ENCODE results near the gene PURA. TPM values are rescaled to one million over a fixed set of nuclear protein-coding genes. Genes with fewer than 3 reads are reported as not detected.

Gene PURA
- total and polyA plus RNA-seq, 2 of the 4 experiments (the other 2 are of a cell fraction), result 3.8 to 5.6 TPM

DNA sequence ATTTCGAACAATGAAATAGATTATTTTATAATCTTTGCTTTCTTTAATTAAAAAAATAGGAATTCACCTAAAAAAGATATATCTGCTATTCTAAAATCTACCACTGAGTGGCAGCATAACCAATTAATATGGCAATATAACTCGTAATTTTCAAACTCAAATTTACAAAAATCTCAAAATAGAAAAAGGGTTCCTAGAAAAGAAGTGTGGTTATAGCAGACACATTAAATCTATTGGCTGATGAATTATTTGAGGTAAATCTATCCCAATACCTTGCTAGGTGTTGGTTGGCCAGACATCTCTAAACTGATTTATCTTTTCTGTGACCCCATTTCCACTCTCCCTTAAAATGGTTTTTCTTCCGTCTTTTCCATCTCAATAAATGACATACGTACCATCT is 40.6 kb upstream of the PURA start:
- Histone ChIP-seq H2AK5ac (ENCODE audit: low read depth, low read length) (no peak overlapping the region), H2AK9ac (replicated peaks; ENCODE audit: low read depth, low read length, poor library complexity) (no peak overlapping the region), H2BK120ac (ENCODE audit: low read depth, low read length) (no peak overlapping the region), H4K91ac (ENCODE audit: insufficient read depth, low read depth, low read length) (no peak overlapping the region), H3K4ac (ENCODE audit: low read depth, low read length) (no peak overlapping the region), H2BK20ac (ENCODE audit: low read depth, low read length) (no peak overlapping the region), H2AFZ (replicated peaks; ENCODE audit: low read length, poor library complexity) (no peak overlapping the region), H3K14ac (replicated peaks; ENCODE audit: low read depth, low read length) (no peak overlapping the region), H4K20me1 (ENCODE audit: insufficient read depth, low read length) (no peaks in the 10 kb centered on the region), H3K9ac (ENCODE audit: low read depth, low read length) (no peak overlapping the region), H3K79me1 (ENCODE audit: low read depth in 1 of 2, low read length in 2 of 2) (no peaks in the 10 kb centered on the region), H3K9me1 (ENCODE audit: insufficient read depth, low read length) (no peaks in the 10 kb centered on the region), H2BK15ac (ENCODE audit: low read depth, low read length) (no peak overlapping the region), H3K23ac (ENCODE audit: low read depth, low read length) (no peak overlapping the region), H3K4me2 (ENCODE audit: low read depth, low read length) (no peak overlapping the region), H3K4me1 (ENCODE audit: control insufficient read depth, insufficient read depth, low read length) (no peaks in the 10 kb centered on the region), H4K5ac (ENCODE audit: low read depth, low read length) (no peak overlapping the region), H3K56ac (ENCODE audit: extremely low read depth, insufficient read depth, low read length) (no peak overlapping the region), H3K9me3 (ENCODE audit: control insufficient read depth, insufficient read depth, low read length) (no peaks in the 10 kb centered on the region), H3K4me3 (ENCODE audit: insufficient read depth, low read depth, low read length) (no peak overlapping the region), H4K8ac (ENCODE audit: low read depth in 2 of 2, low read length in 2 of 2) (no peak overlapping the region), H3K27ac (ENCODE audit: insufficient read depth, low read length) (no peak overlapping the region), H3K18ac (ENCODE audit: low read depth, low read length) (no peak overlapping the region), H3K36me3 (ENCODE audit: control insufficient read depth, insufficient read depth, low read length) (no peaks in the 10 kb centered on the region), H3K27me3 (ENCODE audit: control insufficient read depth, insufficient read depth, low read length) (peaks cover 18% of the 10 kb centered on the region), H2BK5ac (ENCODE audit: low read depth, low read length, poor library complexity, severe bottlenecking) (no peak overlapping the region)
- in situ Hi-C loops (cut with MboI; ENCODE audit: low sequenced_read_pairs), result loop anchor here (5.0 kb wide), 1 partner anchor 94 kb away; no protein-coding TSS in a partner anchor
- no TSS peak for BruUV-seq (replicated peaks)
- DNase-seq (peak; percentile 17), ATAC-seq (ENCODE audit: low read depth) (no peak)
- no CpG with 5 or more reads among the region's 4 CpGs for WGBS, 2 experiments (ENCODE audit: extremely low coverage in 2 of 2, insufficient read length in 1 of 2)
- intact Hi-C loops (cut with micrococcal nuclease), result loop anchor here (1.0 to 10.0 kb wide), 2 partner anchors 84 to 282 kb away; no protein-coding TSS in a partner anchor
- ChIA-PET CTCF (interaction anchor here (0.6 to 1.2 kb wide), 8 partner anchors 12 to 278 kb away, joined by 3 to 6 read pairs (median 4); no protein-coding TSS in a partner anchor), POLR2A (ENCODE audit: unreplicated experiment) (no interaction called here)
- dilution Hi-C loops (cut with HindIII; ENCODE audit: low sequenced_read_pairs, unreplicated experiment), result no loop called here
- no peak for TF ChIP-seq CEBPB (IDR thresholded peaks at IDR 0.05; ENCODE audit: low read depth, low read length)
- TF ChIP-seq, protein P1, sequence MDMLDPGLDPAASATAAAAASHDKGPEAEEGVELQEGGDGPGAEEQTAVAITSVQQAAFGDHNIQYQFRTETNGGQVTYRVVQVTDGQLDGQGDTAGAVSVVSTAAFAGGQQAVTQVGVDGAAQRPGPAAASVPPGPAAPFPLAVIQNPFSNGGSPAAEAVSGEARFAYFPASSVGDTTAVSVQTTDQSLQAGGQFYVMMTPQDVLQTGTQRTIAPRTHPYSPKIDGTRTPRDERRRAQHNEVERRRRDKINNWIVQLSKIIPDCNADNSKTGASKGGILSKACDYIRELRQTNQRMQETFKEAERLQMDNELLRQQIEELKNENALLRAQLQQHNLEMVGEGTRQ (IDR thresholded peaks at IDR 0.05; ENCODE audit: low read depth, low read length), result no peak
- TF ChIP-seq RAD21 (IDR thresholded peaks at IDR 0.05; ENCODE audit: low read length), result peak; percentile 65
- TF ChIP-seq RCOR1 (IDR thresholded peaks at IDR 0.05; ENCODE audit: insufficient replicate concordance, low read length), result no peak
- TF ChIP-seq, protein P2, sequence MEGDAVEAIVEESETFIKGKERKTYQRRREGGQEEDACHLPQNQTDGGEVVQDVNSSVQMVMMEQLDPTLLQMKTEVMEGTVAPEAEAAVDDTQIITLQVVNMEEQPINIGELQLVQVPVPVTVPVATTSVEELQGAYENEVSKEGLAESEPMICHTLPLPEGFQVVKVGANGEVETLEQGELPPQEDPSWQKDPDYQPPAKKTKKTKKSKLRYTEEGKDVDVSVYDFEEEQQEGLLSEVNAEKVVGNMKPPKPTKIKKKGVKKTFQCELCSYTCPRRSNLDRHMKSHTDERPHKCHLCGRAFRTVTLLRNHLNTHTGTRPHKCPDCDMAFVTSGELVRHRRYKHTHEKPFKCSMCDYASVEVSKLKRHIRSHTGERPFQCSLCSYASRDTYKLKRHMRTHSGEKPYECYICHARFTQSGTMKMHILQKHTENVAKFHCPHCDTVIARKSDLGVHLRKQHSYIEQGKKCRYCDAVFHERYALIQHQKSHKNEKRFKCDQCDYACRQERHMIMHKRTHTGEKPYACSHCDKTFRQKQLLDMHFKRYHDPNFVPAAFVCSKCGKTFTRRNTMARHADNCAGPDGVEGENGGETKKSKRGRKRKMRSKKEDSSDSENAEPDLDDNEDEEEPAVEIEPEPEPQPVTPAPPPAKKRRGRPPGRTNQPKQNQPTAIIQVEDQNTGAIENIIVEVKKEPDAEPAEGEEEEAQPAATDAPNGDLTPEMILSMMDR (conservative IDR thresholded peaks at IDR 0.05; ENCODE audit: low read depth, low read length), result peak; percentile 63
- TF ChIP-seq SMC3 (IDR thresholded peaks at IDR 0.05; ENCODE audit: low read depth, low read length), result peak; percentile 85
